NCI-H2171 treated with DMSO at 0.1 percent for 48 hours (cell line): Measurements from ENCODE around the gene PLD5.
"Not testable (repeated sequence)": the region's sequence is repeated elsewhere in the genome, so short reads cannot be mapped to it uniquely, and the experiment has no call there.

ENCODE experiments used
- DNase-seq: peaks from one replicate; lab custom pipeline; 2025; lab: John Stamatoyannopoulos, UW

PLD5 gene

DNA sequence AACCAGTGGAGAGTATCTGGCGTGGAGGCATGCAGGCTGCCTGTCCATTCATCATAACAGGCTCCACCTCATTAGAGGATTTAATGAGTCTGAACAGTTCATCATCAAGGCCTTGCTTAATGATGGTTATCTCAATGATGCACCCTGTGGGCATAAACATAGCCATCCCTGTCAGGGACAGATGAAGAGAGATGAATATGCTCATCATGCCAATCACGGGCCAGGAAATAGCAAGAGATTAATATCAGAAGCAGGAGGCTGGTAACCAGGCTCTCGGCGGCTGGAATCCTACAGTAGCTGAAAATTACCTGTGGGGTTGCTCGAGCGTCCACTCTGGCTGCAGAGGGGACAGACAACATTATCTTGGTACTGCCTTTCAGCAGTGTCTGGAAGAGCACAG, 247.7 kb downstream of the PLD5 start:
- not testable (repeated sequence) for DNase-seq

GRCh38 chr1:242267004-242267403, 257.5 kb downstream of the PLD5 start:
- DNase-seq = not testable (repeated sequence)

DNA sequence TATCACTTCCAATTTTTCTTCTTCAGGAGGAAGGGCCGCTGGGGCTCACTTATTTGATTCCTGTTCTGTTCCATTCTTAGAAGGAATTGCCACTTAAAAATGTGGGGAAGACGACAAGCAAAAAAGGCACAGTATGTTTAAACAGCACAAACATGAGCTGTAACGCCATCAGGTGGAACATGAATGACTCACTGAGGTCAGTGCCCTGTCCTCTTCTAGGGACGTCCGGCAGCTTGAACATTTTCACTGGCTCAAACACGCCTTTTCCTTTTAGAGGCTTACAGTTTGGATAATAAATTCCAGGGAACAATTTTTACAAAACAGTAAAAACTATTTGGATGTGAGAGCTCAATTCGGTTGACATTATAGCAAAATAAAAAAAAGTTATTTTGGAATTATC, 260.1 kb downstream of the PLD5 start:
- DNase-seq = not testable (repeated sequence)

GRCh38 chr1:242245255-242245654, 279.2 kb downstream of the PLD5 start:
- DNase-seq = no peak

DNA sequence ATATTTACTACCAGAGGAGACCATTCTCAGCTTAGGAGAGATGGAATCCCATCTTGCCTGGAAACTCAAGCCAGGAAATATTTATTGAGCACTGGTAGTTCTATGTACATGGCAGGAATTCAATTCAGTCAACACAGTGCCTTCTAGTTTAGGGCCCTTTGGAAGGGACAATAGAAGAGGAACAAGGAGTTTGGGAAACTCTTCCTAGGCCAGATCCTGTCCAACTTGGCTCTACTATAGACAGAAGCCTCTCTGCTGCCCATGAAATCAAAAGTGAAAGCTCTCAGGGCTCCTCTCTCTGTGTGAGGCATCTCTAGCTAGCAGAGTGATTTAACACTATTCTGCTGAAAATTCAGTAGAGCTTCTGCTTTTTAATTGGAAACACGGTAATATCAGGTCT, 281.0 kb downstream of the PLD5 start:
- DNase-seq = no peak

DNA sequence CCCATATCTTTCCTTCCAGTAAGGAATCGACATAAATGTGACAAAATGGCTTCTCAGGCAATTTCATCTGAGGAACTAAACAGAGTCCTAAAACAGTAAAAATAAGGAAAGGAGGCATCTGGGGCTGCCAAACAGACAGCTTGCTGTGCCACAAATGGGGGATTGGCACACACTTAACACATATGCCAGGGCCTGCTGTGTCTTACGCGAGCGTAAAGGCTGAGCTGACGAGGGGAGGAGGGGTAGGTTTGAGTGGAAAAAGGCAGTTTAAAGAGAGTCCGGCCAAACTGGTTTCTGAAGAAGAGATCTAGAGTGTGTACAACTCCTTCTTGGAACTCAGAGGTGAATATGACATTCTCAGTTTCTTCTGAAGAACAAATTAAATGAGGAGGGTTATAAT, 281.5 kb downstream of the PLD5 start:
- peak; percentile 38 for DNase-seq

GRCh38 chr1:242241936-242242335, 282.6 kb downstream of the PLD5 start:
- no peak for DNase-seq

DNA sequence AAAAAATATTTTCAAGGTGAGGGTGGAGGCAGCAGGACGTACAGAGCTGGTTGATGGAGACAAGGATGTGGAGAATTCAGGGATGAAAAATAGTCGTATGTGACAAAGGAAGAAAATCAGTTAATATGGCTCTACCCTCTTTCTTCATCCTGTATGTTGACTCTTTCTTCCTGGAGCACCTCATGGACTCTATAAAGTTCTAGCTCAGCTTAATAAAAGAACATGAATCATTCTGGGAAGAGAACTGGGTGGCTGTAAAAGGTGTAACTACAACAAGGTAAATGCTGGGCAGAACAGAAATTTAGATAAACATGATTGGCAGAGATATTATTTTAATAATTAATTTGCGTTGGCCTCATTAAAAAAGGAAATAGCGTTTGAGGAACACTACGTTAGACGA, 283.8 kb downstream of the PLD5 start:
- no peak for DNase-seq

GRCh38 chr1:242240077-242240476, 284.4 kb downstream of the PLD5 start:
- peak; percentile 38 for DNase-seq

DNA sequence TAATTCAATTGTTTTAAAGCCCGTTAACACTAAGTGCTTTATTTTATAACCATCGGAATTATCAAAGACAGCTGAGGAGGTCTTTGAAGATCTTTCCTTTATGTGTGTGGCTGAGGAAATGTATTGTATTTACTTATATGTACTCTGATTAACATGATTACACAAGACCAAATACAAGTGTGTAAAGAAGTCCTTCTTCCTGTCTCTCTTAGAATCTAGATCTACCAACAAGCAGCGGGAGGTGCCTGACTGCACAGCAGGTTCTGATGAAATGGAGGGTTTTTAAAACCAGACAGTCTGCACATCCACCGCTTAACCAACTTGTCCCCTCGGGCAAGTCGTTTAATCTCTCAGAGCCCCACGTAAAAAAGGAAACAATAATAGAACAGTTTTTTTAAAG, 285.1 kb downstream of the PLD5 start:
- no peak for DNase-seq

DNA sequence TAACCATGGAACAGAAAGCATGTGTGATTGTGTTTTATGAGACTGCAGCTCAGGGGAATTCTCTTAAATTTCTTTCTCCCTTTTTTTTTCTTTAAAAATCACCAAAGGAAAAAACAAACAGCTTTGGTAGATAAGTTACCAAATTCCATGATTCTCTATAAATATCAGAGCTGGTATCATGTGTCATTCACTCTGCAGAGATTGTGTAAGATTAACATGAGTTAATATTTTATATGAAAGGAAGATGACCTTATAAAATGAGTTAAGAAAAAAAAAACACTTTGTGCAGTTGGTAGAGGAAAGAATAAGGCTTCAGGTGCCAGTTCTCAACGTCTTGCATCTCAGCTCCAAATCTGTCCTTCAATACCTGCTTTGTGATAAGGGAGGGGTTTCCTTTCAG, 287.4 kb downstream of the PLD5 start:
- no peak for DNase-seq

DNA sequence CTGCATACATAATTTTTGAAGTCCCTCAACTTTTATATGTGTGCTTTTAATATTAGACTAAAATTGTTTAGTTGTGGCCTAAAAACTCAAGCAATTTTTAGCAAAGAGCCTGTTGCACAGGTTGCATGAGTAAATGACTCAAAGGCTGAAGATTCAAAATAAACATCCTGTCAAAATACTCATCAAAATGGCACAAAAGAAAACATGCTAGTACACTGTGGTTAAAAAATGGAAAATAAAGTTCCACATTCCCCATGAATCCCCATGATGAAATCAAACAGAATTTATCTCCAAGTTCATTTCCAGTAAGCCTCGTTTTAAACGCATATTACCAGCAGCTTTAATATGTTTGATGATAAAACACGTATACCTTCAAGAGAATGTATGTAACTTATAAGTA, 295.5 kb downstream of the PLD5 start:
- DNase-seq = no peak

DNA sequence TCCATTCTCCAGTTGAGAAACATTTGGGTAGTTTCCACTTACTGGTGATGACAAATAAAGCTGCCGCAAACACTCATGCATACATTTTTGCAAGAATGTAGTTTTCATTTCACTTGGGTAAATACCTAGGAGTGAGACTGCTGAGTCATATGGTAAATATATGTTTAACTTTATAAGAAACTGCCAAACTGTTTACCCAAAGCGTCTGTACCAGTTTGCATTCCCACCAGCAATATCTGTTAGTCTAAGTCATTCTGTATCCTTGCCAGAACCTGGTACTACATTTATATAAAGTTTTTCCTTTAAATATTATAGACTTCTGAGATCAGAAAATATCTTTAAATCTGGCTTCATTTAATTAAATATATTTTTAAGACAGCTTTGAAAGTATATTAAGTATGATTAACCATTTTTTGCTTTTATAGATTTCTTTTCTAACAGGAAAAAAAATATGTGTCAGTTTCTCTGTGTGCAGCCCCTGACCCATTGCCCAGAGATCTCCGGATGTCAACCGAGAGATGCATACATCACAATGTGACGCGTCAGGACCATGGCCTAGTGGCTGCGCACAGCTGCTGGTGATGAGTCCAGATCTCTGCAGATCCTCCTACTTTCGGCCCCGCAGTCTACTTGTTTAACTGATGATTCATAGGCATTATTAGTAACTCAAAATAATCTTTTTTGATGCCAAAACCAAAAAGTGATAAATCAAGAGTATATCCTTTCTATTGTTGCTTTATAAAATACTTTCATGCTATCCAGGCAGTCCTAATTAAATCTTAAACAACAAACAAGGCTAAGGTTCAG, 298.5 kb downstream of the PLD5 start:
- DNase-seq = no peak

DNA sequence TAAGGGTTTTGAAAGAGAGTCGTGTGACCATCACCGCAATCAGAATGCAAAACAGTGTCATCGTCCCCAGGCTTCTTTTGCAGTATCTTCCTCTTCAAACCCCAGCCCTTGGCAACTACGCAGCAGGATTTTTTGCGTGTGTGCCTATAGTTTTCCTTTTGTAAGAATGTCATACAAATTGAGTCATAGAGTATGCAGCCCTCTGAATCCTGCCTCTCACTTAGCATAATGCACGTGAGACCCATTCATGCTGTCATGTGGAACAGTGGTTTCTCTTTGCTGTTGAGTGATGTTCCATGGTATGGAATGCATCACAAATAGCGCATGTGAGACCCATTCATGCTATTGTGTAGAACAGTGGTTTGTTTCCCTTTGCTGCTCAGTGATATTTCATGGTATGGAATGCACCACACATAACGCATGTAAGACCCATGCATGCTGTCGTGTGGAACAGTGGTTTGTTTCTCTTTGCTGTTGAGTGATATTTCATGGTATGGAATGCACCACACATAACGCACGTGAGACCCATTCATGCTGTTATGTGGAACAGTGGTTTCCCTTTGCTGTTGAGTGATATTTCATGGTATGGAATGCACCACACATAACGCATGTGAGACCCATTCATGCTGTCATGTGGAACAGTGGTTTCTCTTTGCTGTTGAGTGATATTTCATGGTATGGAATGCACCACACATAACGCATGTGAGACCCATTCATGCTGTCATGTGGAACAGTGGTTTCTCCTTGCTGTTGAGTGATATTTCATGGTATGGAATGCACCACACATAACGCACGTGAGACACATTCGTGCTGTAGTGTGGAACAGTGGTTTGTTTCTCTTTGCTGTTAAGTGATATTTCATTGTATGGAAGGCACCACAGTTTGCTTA, 299.4 kb downstream of the PLD5 start:
- DNase-seq = not testable (repeated sequence)

GRCh38 chr1:242224461-242224860, 300.0 kb downstream of the PLD5 start:
- DNase-seq = no peak

GRCh38 chr1:242219905-242220304, 304.6 kb downstream of the PLD5 start:
- DNase-seq = no peak

DNA sequence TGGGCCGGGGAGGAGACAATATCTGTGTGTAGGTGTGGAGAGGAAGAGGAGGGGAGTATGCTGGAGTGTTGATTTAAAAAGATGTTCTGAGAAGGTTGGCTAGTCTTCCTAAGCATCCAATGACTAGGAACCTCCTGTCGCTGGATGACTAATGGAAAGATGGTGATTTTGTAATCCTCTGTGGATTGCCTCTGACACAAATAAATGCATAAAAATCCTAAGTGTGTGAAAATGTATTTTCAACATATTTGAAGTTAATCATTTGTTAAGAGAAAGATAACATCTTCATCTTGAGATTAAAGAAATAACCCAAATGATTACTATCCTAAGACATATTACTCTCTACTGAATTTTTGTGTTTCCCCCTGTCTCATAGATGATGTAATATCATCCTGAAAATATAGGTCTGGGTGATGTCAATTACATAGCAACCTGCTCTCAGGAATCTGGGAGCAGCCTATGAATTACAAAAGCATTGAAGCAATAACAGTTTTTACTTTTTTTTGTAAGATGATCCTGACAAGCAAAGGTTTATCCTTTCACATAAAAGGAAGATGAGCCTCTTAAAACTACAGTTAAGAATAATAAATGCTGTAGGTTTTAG, 305.1 kb downstream of the PLD5 start:
- no peak for DNase-seq

- DNase-seq = no peak
Observed at GRCh38 chr1:242216368-242216767, 308.1 kb downstream of the PLD5 start.

GRCh38 chr1:242214455-242214854, 310.0 kb downstream of the PLD5 start:
- peak; percentile 82 for DNase-seq

DNA sequence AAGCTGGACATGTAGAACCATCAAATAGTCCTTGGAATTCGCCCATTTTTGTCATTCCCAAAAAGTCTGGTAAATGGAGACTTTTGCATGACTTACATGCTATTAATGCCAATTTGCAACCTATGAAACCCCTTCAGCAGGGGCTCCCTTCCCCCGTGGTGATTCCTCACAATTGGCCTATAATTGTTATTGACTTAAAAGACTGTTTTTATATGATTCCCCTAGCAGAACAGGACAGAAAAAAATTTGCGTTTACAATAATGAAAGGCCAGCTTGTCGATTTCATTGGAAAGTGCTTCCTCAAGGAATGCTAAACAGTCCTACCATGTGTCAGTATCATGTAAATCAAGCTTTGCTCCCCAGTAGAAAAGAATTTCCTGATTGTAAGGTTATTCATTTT, 311.5 kb downstream of the PLD5 start:
- not testable (repeated sequence) for DNase-seq

DNA sequence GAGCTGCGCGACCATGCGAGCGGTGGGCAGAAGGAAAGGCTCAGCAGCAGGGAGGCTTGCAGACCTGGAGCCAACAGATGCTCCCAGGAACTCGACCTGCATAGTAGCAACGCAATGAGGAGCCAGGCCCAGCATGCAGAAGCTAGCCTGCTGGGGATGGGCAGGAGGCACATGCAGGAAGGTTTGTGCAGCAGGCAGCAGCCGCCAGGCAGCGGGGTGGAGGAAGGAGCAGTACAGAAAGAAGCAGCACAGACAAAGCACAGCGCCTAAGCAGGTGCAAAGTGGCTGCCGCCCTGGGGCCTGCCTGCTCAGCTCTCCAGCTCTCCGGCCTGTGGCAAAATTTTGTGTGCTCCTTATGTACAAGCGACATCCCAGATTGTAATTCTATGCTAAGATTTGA, 312.1 kb downstream of the PLD5 start:
- peak; percentile 18 for DNase-seq

- DNase-seq = no peak
Observed at GRCh38 chr1:242211254-242212022, 313.1 kb downstream of the PLD5 start.
